HepG2 (cell line): ENCODE measurements around the gene VGF. TPM values are rescaled to one million over a fixed set of nuclear protein-coding genes. Genes with fewer than 3 reads are reported as not detected.
A peak's percentile ranks its signal among the peaks of the same experiment; 100 is the strongest.

Experiments used
- CREM ChIP-seq, 2 experiments: sonication (generic) in 1 of 2; formaldehyde crosslinking in 1 of 2; IDR thresholded peaks; 2 replicates each; pipeline versions ENCODE4 v1.4.0 to v1.6.1; 2016 to 2020; ENCODE audit warnings: antibody characterized with exemption in 1 of 2, mild to moderate bottlenecking in 1 of 2, missing genetic modification reagents in 1 of 2
- ETV5 ChIP-seq: IDR thresholded peaks from 2 replicates; pipeline ENCODE4 v1.6.1; 2018; ENCODE audit warnings: missing biosample characterization, missing genetic modification reagents, inconsistent platforms, borderline replicate concordance
- FOXJ3 ChIP-seq: sonication (generic); formaldehyde crosslinking; IDR thresholded peaks from 2 replicates; pipeline ENCODE4 v1.4.0; 2020; ENCODE audit warnings: missing genetic modification reagents, mild to moderate bottlenecking, borderline replicate concordance
- HMG20B ChIP-seq: conservative IDR thresholded peaks from 2 replicates; pipeline ENCODE4 v1.6.1; 2016; ENCODE audit warnings: missing genetic modification reagents, missing compliant biosample characterization
- HOXA3 ChIP-seq: sonication (generic); formaldehyde crosslinking; IDR thresholded peaks from 2 replicates; pipeline ENCODE4 v1.5.0; 2020; ENCODE audit warnings: missing genetic modification reagents
- NCOR1 ChIP-seq: fragments of 200-600 bp; sonication (generic); IDR thresholded peaks from 2 replicates; pipeline ENCODE4 v1.7.0; 2017; ENCODE audit warnings: antibody characterized with exemption, low read length, borderline replicate concordance
- PLRG1 ChIP-seq: fragments of 450-650 bp; conservative IDR thresholded peaks from 2 replicates; pipeline ENCODE4 v1.6.1; 2016
- POLR2AphosphoS5 ChIP-seq: IDR thresholded peaks from 2 replicates; pipeline ENCODE4 v1.6.1; 2012; ENCODE audit warnings: low read depth, low read length
- RAD21 ChIP-seq: fragments of 450-650 bp; formaldehyde crosslinking; IDR thresholded peaks from 2 replicates; pipeline ENCODE4 v1.5.0; 2020; ENCODE audit warnings: mild to moderate bottlenecking
- RAD51 ChIP-seq: fragments of 450-650 bp; IDR thresholded peaks from 2 replicates; pipeline ENCODE4 v1.6.1; 2016; ENCODE audit warnings: borderline replicate concordance
- SAP130 ChIP-seq: IDR thresholded peaks from 2 replicates; pipeline ENCODE4 v1.6.1; 2016; ENCODE audit warnings: low read depth
- SP140L ChIP-seq: sonication (generic); formaldehyde crosslinking; IDR thresholded peaks from 2 replicates; pipeline ENCODE4 v1.4.0; 2020; ENCODE audit warnings: missing genetic modification reagents, borderline replicate concordance
- ZFP1 ChIP-seq: IDR thresholded peaks from 2 replicates; pipeline ENCODE4 v1.6.1; 2016
- ZMAT3 ChIP-seq: sonication (generic); formaldehyde crosslinking; conservative IDR thresholded peaks from 2 replicates; pipeline ENCODE4 v1.7.0; 2021; ENCODE audit warnings: missing genetic modification reagents
- ZNF263 ChIP-seq: sonication (generic); formaldehyde crosslinking; IDR thresholded peaks from 2 replicates; pipeline ENCODE4 v1.4.0; 2020; ENCODE audit warnings: missing genetic modification reagents
- ZNF558 ChIP-seq: sonication (generic); formaldehyde crosslinking; IDR thresholded peaks from 2 replicates; pipeline ENCODE4 v1.9.0; 2022; ENCODE audit warnings: mild to moderate bottlenecking, missing genetic modification reagents, borderline replicate concordance
- ZSCAN9 ChIP-seq: IDR thresholded peaks from 2 replicates; pipeline ENCODE4 v1.6.1; 2016; ENCODE audit warnings: borderline replicate concordance
- polyA plus RNA-seq, 8 experiments: library from polyadenylated mRNA; depleted of rRNA in 3 of 8; stranded (reverse) in 7 of 8; unstranded in 1 of 8; fragments of >200 nt; fragmentation: Illumina TruSeq in 4 of 8; extraction: Trizol in 4 of 8; gene quantifications; 2 replicates each; pipeline versions ENCODE4 v1.2.1 to v1.2.3, GENCODE V29; 2011 to 2016; ENCODE audit warnings: low read depth in 4 of 8, missing spikeins in 1 of 8, mixed read lengths in 1 of 8; ENCODE audit not compliant: insufficient read depth in 1 of 8
- total RNA-seq, 5 experiments: library from RNA; depleted of rRNA; stranded (reverse); fragments of >200 nt; fragmentation: Illumina TruSeq; extraction: Trizol; gene quantifications; 2 replicates each; pipeline ENCODE4 v1.2.3, GENCODE V29; 2016; ENCODE audit warnings: low read depth in 1 of 5
- TF ChIP-seq, protein P1 (sequence below): sonication (generic); formaldehyde crosslinking; IDR thresholded peaks from 2 replicates; pipeline ENCODE4 v1.4.0; 2020; ENCODE audit warnings: missing genetic modification reagents, mild to moderate bottlenecking, borderline replicate concordance
- TF ChIP-seq, protein P2 (sequence below): IDR thresholded peaks from 2 replicates; pipeline ENCODE4 v1.6.1; 2016
- TF ChIP-seq, protein P3 (sequence below): sonication (generic); formaldehyde crosslinking; IDR thresholded peaks from 2 replicates; pipeline ENCODE4 v1.4.0; 2020; ENCODE audit warnings: missing genetic modification reagents

VGF gene
- total and polyA plus RNA-seq, 2 of the 13 experiments (the other 11 are each of a cell fraction or from before 2014, with no cell fraction given): 0.12 to 0.46 TPM

- TF ChIP-seq, protein P1, sequence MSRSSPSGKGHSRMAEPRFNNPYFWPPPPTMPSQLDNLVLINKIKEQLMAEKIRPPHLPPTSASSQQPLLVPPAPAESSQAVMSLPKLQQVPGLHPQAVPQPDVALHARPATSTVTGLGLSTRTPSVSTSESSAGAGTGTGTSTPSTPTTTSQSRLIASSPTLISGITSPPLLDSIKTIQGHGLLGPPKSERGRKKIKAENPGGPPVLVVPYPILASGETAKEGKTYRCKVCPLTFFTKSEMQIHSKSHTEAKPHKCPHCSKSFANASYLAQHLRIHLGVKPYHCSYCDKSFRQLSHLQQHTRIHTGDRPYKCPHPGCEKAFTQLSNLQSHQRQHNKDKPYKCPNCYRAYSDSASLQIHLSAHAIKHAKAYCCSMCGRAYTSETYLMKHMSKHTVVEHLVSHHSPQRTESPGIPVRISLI: 0 out of 2 replicates have a peak, but pooled peaks have one; percentile 17
- TF ChIP-seq SP140L: no peak
- TF ChIP-seq POLR2AphosphoS5: peak; percentile 87
- TF ChIP-seq, protein P2, sequence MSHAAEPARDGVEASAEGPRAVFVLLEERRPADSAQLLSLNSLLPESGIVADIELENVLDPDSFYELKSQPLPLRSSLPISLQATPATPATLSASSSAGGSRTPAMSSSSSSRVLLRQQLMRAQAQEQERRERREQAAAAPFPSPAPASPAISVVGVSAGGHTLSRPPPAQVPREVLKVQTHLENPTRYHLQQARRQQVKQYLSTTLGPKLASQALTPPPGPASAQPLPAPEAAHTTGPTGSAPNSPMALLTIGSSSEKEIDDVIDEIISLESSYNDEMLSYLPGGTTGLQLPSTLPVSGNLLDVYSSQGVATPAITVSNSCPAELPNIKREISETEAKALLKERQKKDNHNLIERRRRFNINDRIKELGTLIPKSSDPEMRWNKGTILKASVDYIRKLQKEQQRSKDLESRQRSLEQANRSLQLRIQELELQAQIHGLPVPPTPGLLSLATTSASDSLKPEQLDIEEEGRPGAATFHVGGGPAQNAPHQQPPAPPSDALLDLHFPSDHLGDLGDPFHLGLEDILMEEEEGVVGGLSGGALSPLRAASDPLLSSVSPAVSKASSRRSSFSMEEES (CRISPR knock-in tag): peak; percentile 35; the same call in 1 of the 2 replicates
- TF ChIP-seq, protein P3, sequence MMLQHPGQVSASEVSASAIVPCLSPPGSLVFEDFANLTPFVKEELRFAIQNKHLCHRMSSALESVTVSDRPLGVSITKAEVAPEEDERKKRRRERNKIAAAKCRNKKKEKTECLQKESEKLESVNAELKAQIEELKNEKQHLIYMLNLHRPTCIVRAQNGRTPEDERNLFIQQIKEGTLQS (CRISPR knock-in tag): peak; percentile 73
- TF ChIP-seq CREM (IDR thresholded peaks at IDR 0.05): peak; percentile 19
- no peak for TF ChIP-seq CREM (CRISPR knock-in tag; IDR thresholded peaks at IDR 0.05)
- peak; percentile 55 for TF ChIP-seq HOXA3
- TF ChIP-seq NCOR1: peak; percentile 17; the same call in 1 of the 2 replicates
- peak; percentile 97 for TF ChIP-seq ETV5
- no peak for TF ChIP-seq ZFP1 (CRISPR knock-in tag)
- TF ChIP-seq FOXJ3 (CRISPR knock-in tag): 0 out of 2 replicates have a peak, but pooled peaks have one; percentile 19
- 0 out of 2 replicates have a peak, but pooled peaks have one; percentile 59 for TF ChIP-seq HMG20B (CRISPR knock-in tag)
- no peak for TF ChIP-seq PLRG1
- peak; percentile 74 for TF ChIP-seq SAP130 (CRISPR knock-in tag)
- TF ChIP-seq ZNF263: peak; percentile 79
- peak; percentile 19; the same call in 1 of the 2 replicates for TF ChIP-seq ZNF558 (CRISPR knock-in tag)
- peak; percentile 12; the same call in 1 of the 2 replicates for TF ChIP-seq RAD21 (CRISPR knock-in tag)
- 0 out of 2 replicates have a peak, but pooled peaks have one; percentile 49 for TF ChIP-seq ZSCAN9 (CRISPR knock-in tag)
- no peak for TF ChIP-seq RAD51
- TF ChIP-seq ZMAT3 (CRISPR knock-in tag): peak; percentile 59
These were observed 43.1 kb downstream of the VGF start (continued) for GRCh38 chr7:101121991-101122932.
